ENCODE results near the gene SEMA3D.

DNA sequence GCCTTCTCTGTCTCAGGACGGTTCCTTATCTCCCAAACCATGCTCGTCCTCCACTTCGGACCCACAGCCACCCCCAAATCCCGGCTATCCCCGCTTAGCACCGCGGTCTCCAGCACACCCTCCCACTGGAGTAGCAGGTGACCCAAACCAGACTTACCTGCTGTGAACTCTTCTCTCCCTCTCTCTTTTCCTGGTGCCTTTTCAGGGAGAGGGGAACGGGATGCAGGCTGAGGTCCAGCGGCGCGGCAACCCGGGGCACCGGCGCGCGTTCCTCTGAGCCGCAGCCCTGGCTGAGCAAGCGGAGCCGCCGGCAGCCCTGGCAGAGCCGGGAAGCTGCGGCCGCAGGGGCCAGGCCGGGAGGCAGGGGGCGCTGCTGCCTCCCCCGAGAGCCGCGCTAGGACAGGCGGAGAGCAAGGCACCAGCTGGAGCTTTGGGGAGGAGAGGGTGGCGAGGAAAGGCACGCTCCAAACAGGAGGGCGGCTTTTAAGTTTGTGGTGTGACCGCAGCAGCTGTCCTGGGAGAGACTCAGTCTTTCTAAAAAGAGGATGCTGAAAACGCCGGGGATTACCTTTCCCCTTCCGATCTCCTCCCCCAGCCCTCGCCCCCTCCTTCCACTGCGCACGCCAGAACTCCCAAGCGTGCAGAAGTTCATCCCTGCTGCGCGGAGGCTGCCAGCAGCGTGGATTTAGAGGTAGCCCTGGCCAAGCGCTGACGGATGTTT lies at the start of gene SEMA3D:
- TF ChIP-seq E2F6 (IDR thresholded peaks at IDR 0.05; ENCODE audit: borderline replicate concordance, low read depth) = 0 out of 2 replicates have a peak, but pooled peaks have one; percentile 47
- TF ChIP-seq, protein P1, sequence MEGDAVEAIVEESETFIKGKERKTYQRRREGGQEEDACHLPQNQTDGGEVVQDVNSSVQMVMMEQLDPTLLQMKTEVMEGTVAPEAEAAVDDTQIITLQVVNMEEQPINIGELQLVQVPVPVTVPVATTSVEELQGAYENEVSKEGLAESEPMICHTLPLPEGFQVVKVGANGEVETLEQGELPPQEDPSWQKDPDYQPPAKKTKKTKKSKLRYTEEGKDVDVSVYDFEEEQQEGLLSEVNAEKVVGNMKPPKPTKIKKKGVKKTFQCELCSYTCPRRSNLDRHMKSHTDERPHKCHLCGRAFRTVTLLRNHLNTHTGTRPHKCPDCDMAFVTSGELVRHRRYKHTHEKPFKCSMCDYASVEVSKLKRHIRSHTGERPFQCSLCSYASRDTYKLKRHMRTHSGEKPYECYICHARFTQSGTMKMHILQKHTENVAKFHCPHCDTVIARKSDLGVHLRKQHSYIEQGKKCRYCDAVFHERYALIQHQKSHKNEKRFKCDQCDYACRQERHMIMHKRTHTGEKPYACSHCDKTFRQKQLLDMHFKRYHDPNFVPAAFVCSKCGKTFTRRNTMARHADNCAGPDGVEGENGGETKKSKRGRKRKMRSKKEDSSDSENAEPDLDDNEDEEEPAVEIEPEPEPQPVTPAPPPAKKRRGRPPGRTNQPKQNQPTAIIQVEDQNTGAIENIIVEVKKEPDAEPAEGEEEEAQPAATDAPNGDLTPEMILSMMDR (IDR thresholded peaks at IDR 0.05) = peak; percentile 71
